ENCODE results near the gene PPP2R2C.

Gene PPP2R2C

DNA sequence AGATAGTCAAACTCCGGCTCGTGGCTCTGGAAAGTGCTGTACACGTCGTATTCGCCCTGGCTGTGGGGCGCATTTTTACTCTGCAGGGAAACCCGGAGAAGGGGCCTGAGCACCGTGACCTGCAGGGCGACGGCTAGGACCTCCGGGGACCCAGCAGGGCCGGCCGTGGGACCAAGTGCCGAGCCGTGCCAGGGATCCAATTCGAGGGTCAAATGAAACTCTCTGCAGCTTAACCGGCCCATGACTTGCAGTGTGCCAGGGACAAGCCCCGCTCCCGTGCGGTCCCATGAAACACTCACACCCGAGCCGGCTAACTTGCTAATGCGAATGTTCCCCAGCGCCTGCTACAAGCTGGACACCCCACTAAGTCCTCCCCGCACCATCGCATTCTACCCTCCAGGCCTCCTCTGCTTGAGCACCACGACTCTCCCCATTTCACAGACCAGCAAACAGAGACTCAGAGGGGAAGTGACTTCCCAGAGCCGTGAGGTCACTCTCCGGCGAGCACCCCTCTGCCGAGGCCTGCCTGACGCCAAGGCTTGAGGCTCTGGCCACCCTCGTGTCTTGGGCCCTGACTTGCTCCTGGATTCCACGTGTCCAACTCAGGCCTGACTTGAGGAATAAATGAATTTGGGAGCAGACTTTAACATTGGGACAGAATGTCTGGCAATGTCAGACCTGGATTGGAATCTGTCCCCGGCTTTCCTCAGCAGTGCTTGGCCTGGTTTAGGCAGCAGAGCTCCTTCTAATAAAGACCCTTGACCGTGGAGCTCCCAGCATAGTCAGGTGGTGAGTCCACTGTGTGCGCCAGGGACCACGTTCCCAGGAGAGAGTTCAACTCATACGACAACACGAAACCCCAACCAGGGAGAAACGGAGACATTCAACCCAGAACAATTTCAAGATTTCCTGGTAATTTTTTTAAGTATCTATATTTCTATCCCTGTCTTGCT lies 93.6 kb downstream of the PPP2R2C start:
- no peak for DNase-seq (ENCODE audit: low read depth)

DNA sequence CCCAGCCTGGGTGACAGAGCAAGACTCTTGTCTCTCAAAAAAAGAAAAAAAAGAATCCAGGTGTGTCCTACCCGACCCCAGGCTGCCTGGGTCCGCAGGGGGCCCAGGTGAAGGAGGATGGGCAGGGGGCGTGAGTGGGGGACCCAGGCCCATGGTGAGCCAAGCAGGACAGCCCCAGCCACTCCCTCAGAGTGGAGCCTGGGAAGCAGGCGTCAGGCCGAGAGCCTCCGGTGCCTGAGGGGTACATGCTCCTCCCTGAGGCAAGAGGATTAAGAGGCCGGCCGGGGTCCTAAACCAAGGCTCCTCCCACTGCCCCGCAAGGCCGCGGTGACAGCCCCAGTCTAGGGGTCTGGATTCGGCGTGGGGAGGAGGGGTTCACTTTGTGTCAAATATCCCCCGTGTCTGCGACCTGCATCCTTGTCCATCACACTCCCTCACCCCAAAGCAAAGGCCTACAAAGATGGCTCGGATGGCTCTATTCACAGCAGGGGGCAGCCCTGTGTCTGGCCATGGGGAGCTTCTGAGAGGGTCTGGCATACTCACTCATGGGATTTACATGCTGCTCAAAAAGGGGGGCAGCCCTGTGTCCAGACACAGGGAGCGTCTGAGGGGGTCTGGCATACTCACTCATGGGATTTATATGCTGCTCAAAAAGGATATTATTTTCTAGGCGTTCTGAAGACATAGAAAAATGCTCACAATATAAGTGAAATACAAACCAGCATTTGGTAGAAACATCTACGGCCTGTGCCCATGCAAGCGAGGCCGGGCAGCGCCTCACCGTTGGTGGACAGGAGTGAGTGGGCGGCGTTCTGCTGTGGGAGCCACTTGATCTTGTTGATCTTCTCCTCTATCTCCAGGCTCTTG lies 94.6 kb downstream of the PPP2R2C start:
- no peak for DNase-seq (ENCODE audit: low read depth)

DNA sequence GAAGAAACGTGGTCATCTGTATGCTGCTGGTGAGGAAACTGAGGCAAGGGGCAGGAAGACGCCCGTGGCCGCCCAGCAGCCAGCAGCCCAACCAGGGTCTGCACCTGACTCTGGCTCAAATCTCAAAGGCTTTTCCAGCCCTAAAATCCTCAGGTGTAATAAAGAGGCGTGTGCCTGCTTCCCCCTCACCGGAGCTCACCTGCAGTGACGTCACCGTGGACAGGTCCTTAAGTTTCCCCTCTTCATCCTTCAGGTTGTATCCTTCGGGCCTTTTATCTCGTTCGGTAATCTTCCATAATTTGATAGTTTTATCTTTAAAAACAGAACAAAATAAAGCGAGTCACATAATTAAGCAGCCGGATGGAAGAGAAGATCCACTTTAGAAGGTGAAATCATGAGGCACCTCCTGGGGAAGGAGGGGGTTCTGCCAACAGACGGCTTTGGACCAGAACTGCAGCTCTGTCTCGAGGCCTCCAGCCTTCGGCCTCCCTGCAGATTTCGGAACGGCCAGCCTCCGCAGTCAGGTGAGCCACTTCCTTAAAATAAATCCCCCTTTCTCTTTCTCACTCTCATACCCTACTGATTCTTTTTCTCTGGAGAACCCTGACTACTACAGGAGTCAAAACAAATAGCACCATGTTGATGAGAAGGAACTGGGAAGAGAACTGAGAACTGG lies 96.7 kb downstream of the PPP2R2C start:
- no peak for DNase-seq (ENCODE audit: low read depth)

DNA sequence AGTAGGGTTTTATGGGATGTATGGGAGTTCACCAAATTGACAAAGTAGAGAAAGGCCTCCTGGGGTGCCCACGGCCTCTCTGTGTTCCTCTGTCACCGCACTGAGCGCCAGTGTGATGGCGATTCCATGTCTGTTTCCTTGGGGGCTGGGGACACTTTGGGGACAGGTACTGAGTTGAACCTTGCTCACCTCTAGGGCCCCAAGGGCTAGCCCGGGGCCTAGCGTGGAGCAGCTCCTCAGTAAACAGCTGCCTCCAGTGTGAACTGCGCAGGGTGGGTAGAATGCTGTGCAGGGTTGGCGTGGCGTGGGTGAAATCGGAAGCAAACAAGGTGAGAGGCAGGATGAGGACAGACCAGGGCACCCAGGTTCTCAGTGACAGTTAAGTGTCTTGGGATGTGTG lies 97.8 kb downstream of the PPP2R2C start:
- DNase-seq (ENCODE audit: low read depth): no peak

DNA sequence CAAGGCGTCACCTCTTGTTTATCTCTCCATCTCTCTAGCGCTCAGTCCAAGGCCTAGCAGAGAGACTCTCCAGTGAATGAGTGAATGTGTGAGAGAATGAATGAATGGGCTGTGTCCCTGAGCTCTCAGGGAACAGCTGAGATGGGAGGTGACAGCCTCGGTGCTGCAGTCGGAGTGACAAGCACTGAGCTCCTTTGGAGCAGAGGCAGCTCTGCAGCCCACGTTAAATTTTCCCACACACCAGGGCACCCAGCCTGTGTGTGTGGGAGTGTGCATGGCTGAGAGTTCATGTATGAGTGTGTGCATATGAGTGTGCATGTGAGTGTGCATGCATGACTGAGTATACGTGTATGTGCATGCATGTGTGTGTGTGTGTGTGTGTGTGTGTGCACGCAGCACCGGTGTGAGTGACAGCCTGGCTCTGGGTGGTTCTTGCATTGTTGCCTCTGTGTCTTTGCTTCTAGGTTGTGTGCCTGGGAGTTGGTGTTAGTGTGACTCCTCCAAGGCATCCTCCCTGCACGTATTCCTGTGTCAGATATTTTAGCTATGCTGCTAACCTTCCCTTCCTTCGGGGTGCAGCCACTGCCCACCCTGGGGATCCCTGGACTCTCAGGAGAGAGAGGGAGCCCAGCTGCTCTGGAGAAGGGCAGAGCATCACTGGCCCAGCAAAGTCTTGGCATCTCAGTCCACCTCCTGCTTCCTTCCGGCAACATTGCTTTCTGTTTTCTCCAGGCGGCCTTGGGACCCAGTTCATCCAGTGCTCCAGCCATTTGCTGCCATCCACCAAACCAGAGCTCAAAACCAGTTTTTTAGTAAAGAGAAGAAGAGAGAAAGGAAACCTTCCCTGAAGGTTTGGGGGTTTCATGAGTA lies 98.6 kb downstream of the PPP2R2C start:
- no peak for DNase-seq (ENCODE audit: low read depth)

DNA sequence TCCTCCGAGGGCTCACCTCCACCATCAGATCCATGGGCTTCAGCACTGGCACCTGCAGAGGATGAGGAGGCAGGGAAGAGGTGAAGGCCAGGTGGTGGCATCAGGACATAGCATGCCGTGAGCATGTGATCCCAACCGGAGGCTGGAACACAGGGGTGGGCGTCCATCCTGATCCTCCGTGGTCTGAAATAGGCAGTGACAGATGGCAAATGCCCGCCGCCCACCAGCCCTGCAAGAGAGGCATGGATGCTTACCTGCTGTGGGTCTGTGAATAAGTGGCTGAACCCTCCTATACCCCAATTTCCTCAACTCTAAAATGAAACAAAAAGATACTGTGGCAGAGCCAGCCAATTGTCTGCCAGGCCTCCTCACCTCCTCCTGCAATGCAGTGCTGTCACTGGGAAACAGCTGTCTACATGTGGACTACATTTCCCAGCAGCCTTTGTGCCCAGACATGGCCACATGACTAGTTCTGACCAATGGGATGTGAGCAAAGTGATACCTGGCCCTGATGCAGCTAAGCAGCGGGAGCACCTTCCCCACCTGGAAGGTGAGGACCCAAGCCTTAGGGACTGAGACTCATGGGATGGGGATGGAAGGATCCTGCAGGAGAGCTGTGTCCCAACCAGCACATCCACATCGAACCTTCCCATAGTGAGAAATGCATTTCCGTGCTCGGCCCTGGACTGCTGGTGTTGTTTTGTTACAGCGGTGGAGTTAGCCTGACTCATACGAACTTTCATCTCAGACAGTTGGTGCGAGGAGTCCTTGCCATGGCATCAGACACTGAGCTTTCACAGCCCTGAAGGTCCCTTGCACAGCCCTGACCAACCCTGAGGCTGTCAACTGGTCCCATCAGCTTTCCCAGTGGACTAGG lies 99.5 kb downstream of the PPP2R2C start:
- DNase-seq (ENCODE audit: low read depth): no peak

DNA sequence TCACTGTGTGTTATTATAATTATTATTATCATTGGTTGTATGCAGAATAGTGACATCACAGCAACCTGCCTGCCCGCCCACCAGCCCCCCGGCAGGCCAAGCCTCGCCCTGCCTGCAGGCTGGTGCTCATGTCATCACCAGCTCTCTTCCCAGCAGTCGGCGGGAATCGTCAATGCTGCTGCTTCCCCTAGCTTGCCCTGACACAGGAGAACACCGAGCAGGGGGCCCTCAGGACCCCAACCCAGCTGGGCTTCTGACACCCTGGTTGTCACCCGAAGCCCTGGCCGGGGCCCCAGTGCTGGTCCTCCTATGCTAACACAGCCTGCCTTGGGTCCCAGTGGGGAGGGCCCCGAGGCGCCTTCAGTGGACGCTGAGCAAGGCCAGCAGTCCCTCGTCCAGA lies 100.6 kb downstream of the PPP2R2C start:
- DNase-seq (ENCODE audit: low read depth): no peak

DNA sequence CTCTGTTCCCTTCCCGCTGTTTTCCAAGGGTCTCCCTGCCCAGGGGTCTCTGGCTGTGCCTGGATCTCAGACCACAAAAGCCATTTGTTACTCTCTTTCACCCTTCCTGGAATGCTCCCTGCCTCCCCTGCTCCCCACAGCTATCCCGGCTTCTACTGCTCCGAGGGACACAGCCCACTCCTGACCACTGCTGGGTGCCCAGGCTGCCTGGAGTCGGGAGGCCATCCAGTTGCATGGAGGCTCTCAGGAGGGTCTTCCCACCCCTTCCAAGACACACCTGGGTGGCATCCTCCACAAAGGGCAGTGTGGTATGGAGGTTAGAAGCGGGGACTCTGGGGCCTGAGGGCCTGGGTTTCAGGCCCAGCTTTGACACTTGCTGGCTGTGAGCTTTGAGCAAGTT lies 101.1 kb downstream of the PPP2R2C start:
- no peak for DNase-seq (ENCODE audit: low read depth)

DNA sequence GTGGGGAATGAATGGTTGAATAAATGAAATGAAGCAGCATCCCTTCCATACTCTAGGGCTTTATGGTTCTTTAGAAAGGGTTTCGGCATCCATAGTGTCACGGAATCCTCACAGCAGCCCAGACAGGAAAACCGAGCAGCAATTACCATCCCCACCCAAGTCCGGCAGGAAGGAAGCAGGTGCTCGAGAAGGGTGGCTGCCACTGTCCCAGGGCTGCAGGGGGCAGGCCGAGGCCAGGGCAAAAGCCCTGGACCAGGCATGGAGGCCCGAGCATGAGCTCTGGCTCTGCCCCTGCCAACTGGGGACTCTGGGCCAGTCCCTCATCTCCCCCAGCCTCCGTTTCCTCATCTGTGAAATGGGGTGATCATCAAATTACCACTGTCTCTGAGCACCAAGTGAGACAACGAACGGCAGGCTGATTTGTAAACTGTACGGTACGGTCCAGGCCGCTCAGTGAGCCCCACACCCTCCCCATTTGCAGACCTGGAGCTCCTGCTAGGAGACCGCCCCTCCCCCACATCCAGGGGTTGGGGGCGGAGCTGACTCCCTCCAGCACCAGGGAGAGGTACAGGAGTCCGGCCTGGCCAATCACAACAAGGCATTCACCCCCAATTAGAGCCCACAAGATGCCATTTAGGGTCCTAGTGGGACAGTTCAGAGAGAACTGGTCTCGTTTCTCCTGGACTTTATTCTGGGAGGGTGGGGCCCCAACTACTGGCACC lies 102.3 kb downstream of the PPP2R2C start:
- no peak for DNase-seq (ENCODE audit: low read depth)

DNA sequence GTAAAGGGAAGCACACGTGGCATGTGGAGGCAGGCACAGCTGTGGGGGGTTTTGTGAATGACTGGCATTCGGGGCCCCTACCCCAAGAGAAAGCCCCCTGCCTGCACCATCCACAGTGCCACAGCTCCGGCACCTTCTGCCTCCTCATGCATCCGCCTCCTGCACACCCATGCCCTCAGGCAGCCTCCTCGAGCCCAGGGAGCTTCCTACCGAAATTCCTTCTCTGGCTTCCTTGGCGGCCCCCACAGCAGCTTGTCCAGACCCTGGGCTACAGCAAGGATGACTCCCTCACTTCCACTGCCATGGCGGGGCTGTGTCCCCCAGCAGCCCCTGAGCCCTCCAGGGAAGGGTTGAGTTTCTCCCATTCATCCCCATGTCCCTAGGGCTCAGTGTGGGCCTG lies 102.9 kb downstream of the PPP2R2C start:
- no peak for DNase-seq (ENCODE audit: low read depth)

DNA sequence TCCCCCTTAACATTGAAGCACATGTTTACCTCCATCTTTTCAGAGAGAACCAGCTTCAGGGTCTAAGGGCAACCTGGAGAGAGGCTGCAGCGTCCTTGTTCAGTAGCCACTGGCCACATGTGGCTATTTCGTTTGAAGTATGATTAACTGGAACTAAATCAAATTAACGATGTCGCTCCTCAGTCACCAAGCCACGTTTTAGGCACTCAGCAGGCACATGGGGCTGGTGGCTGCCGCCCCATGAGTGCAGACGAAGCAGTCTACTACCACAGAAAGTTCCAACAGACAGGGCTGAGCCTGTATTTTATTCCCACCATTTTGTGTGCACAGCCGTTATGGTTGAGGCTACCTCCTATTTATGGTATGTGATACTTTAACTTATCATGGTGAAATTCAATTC lies 103.4 kb downstream of the PPP2R2C start:
- no peak for DNase-seq (ENCODE audit: low read depth)

DNA sequence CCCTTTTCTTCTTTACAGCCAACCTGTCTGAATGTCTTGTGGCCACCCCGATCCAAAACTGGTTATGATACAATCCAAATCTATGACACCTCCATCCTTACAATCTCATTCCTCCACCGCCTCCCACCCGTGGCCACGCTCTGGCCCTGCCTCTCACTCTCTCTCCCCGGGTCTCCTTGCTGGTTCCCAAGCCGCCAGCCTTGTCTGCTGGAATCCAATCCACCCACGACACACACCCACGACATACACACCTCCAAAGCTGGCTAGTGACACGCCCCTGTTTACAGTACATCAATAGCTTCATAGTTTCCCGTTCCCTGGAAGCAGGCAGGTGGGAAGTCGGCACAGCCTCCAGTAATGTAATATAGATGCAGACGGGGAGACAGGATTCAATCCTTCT lies 103.8 kb downstream of the PPP2R2C start:
- no peak for DNase-seq (ENCODE audit: low read depth)

DNA sequence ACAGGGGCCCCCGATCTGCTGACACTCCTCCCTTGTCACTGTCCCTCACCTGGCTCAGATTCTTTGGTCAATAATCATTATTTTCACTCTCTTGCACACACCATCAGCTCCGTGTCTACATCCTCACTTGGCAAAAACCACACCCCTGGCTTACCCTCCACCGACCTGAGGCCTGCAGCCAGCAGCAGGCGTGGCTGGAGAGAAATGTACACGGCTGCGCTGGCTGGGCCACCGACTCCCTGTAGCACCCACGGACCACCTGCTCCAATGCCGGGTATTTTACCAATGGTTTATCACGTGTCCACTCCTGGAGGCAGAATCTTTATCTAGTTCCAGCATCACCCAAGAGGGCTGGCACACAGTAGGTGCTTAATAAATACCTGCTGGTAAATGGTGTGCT lies 104.3 kb downstream of the PPP2R2C start:
- no peak for DNase-seq (ENCODE audit: low read depth)

DNA sequence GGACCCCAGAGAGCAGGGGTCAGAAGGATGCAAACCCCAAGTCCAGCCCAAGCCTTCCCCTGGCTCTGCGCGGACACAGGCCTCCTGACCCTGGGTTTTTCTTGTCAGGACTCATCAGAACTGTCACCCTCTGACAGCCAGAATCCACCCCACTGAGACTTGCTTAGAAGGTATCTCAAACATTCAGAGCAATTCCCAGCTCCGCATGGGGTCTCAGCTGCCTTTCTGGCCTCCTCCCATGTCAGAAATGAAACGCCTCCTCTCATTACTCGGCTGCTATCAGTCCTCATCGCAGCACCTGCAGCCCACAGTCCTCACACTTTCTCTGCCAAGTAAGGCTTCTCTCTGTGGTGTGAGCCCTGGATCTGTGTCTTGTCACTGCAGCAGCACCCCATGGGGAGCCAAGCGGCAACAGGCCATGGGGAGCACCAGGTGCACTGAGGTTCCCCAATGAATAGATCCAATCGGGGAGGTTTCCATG lies 105.0 kb downstream of the PPP2R2C start:
- no peak for DNase-seq (ENCODE audit: low read depth)

DNA sequence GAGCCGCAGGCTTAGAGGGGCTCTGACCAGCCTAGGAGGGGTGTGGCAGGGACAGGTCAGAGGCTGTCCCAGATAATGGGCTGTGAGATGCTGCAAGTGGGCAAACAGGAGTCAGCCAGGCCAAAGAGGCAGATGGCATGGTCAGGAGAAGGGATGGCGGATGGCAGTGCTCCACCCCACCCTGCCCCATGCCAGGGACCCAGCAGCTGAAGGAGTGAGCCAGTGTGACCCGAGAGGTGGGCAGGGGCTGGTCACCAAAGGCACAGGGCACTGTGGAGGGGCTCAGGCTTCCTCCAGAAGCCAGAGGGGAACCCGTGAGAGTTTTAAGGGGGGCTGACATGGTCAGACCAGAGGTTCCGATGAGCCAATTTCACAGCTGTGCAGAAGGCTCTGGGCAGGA lies 105.8 kb downstream of the PPP2R2C start:
- no peak for DNase-seq (ENCODE audit: low read depth)

DNA sequence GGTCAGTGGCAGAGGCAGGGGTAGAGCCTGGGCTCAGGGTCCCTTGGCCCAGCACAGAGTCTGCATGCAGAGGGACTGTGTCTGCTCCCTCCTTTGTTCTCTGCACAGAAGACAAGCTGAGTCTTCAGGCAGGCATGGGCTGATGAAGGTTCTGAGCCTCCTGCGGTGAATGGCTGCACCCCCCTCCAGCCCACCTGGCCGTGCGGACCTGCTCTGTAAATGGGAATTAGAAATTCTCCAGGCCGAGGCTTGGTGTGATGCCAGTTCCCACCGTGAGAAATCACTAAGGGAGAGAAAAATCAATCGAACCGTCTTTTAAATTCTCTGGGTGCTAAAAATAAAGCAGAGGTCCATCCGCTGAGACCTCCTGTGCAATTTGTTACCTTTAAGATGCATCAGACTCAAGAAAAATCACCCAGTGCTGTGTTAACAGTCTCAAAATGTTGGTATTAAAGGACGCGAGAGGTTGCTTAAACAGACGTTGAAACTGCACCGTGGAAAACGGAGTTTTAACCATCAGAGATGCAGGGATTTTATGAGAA lies 106.8 kb downstream of the PPP2R2C start:
- no peak for DNase-seq (ENCODE audit: low read depth)

DNA sequence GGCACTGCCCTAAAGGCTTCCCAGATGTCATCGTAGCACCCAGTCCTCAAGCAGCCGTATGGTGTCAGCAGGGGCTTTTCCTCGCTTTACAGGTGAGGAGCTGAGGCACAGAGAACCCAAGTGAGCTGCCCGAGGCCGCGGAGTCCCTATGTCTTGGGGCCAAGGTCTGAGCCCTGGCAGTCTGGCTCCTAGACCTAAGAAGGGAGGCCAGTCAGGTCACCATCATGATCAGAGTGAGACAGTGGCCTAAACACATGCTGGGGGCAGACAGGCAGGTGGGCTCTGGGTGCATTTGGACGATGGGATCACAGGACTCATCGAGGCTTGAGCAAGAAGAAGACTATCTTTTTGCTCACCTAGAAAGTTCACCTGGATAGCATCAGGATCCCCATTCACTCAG lies 107.8 kb downstream of the PPP2R2C start:
- no peak for DNase-seq (ENCODE audit: low read depth)

DNA sequence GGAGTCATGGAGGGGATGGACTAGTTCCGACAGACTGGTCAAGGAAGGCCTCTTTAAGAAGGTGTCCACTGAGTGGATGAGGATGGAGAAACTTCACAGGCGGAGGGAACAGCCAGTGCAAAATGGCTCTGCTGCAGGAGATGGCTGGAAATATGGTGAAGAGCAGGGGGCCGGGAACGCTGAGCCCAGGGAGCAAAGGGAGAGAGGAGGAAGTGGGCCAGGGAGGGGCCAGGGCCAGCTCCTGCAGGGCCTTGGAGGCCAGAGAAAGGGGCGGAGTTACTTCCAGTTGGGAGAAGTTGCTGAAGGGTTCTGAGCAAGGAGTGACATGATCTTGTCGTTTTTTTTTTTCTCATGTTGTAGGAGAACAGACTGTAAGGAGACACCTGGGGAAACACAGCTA lies 108.3 kb downstream of the PPP2R2C start:
- DNase-seq (ENCODE audit: low read depth): no peak

DNA sequence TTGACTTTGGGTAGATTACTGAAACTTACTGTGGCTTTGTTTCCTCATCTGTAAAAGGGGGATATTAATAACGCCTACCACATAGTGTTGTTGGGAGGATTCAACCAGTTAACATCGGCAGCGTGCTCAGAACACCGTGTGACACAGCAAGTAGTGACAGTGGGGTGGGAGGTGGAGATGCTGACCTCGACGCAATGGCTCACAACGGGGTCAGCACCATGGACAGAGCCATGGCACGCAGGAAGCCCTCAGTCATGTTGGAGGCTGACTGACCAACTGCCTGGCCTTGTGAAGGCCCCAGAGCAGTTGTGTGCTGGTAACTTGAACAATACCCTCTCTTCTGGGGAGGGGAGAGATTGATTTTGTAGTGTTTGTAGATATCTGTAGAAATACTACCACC lies 109.5 kb downstream of the PPP2R2C start:
- no peak for DNase-seq (ENCODE audit: low read depth)

All from stimulated activated CD8-positive, alpha-beta memory T cell treated with anti-CD3 and anti-CD28 coated beads, Interleukin-4, amount 100 ng/mL, for 24 hours (primary cell).